Stimulated activated CD8-positive, alpha-beta memory T cell treated with anti-CD3 and anti-CD28 coated beads, Interleukin-15, amount 100 ng/mL, for 48 hours (primary cell): Measurements from ENCODE around the gene YPEL1.
"Not testable (repeated sequence)": the region's sequence is repeated elsewhere in the genome, so short reads cannot be mapped to it uniquely, and the experiment has no call there.

Source experiments
- DNase-seq, 2 donors: peaks; one replicate each; pipeline ENCODE4 v3.0.0-alpha.2; 2020; ENCODE audit warnings: low read depth in 2 of 2

YPEL1 gene

GRCh38 chr22:21699643-21700042 lies 36.0 kb downstream of the YPEL1 start:
- DNase-seq, result no peak

GRCh38 chr22:21698430-21699329 lies 36.9 kb downstream of the YPEL1 start:
- DNase-seq, result no peak

GRCh38 chr22:21697880-21698279 lies 37.7 kb downstream of the YPEL1 start:
- no peak for DNase-seq

- DNase-seq, result no peak
These were observed 38.4 kb downstream of the YPEL1 start for GRCh38 chr22:21697021-21697771.

GRCh38 chr22:21696115-21696514 lies 39.5 kb downstream of the YPEL1 start:
- DNase-seq, result no peak

GRCh38 chr22:21695430-21696085 lies 40.0 kb downstream of the YPEL1 start:
- no peak for DNase-seq

GRCh38 chr22:21694795-21695429 lies 40.7 kb downstream of the YPEL1 start:
- DNase-seq, result no peak

- DNase-seq, result no peak
These were observed 41.2 kb downstream of the YPEL1 start for GRCh38 chr22:21694394-21694793.

GRCh38 chr22:21693999-21694341 lies 41.6 kb downstream of the YPEL1 start:
- no peak for DNase-seq

- DNase-seq, result no peak
These were observed 42.1 kb downstream of the YPEL1 start for GRCh38 chr22:21693333-21693998.

- DNase-seq, result not testable (repeated sequence)
These were observed 42.7 kb downstream of the YPEL1 start for GRCh38 chr22:21692856-21693255.

GRCh38 chr22:21691816-21692215 lies 43.8 kb downstream of the YPEL1 start:
- no peak for DNase-seq

GRCh38 chr22:21690401-21690801 lies 45.2 kb downstream of the YPEL1 start:
- DNase-seq, result peak in 1 of 2 donors; percentile 25

- DNase-seq, result no peak
These were observed 46.8 kb downstream of the YPEL1 start for GRCh38 chr22:21688706-21689381.

- no peak for DNase-seq
These were observed 47.3 kb downstream of the YPEL1 start for GRCh38 chr22:21688341-21688705.

- no peak for DNase-seq
These were observed 47.8 kb downstream of the YPEL1 start for GRCh38 chr22:21687685-21688259.

- no peak for DNase-seq
These were observed 48.8 kb downstream of the YPEL1 start for GRCh38 chr22:21686634-21687393.

- no peak for DNase-seq
These were observed 49.4 kb downstream of the YPEL1 start for GRCh38 chr22:21686193-21686608.

GRCh38 chr22:21685164-21685513 lies 50.5 kb downstream of the YPEL1 start:
- DNase-seq, result no peak
